ENCODE data around the gene PHACTR2.

PHACTR2 gene

GRCh38 chr6:143699430-143699825 is 21.7 kb downstream of the PHACTR2 start:
- TF ChIP-seq, protein P1, sequence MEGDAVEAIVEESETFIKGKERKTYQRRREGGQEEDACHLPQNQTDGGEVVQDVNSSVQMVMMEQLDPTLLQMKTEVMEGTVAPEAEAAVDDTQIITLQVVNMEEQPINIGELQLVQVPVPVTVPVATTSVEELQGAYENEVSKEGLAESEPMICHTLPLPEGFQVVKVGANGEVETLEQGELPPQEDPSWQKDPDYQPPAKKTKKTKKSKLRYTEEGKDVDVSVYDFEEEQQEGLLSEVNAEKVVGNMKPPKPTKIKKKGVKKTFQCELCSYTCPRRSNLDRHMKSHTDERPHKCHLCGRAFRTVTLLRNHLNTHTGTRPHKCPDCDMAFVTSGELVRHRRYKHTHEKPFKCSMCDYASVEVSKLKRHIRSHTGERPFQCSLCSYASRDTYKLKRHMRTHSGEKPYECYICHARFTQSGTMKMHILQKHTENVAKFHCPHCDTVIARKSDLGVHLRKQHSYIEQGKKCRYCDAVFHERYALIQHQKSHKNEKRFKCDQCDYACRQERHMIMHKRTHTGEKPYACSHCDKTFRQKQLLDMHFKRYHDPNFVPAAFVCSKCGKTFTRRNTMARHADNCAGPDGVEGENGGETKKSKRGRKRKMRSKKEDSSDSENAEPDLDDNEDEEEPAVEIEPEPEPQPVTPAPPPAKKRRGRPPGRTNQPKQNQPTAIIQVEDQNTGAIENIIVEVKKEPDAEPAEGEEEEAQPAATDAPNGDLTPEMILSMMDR (IDR thresholded peaks at IDR 0.05; ENCODE audit: low read depth, low read length, missing control alignments) = no peak
- DNase-seq (ENCODE audit: low read depth) = no peak
- no peak overlapping the region for H3K4me3 ChIP-seq (ENCODE audit: low read depth, low read length)

- TF ChIP-seq, protein P1 (IDR thresholded peaks at IDR 0.05; ENCODE audit: low read depth, low read length, missing control alignments) = no peak
- H3K4me3 ChIP-seq (ENCODE audit: low read depth, low read length) = no peak overlapping the region
- DNase-seq (ENCODE audit: low read depth) = no peak
Observed at GRCh38 chr6:143700684-143701348, 23.1 kb downstream of the PHACTR2 start.

DNA sequence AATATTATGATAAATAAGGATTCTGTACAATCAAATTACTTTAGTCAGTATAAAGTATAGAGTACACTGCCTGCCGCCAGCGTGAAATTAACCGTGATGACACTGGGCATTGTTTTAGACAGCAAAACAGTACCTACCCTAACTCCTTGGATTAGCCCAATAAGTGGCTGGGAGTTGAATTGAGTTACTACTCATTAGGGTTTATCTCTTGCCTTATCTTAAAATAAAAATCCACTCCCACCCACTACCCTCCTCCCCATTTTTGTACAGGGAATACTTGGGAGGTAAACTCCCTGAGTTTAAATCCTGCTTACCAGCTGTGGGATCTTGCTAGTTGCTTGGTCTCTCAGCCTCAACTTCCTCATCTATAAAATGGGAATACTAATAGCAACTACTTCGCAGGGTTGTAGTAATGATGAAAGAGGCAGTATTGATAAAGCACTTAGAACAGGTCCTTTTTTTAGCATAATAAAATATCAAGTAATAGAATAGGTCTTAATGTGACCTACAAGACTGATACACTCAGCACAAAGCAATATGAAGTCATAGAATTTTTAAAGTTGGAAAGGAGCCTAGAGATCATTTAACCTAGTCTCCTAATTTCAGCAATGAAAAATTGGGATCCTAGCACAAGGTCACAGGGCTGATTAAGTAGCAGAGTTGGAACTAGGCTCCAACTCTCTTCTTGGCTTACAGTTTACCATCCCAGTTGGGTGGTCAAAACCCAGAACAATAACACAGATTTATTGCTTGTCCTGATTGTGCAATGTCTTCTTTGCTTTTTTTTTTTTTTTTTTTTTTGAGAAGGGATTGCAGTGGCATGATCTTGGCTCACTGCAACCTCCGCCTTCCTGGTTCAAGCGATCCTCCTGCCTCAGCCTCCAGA is 23.8 kb downstream of the PHACTR2 start:
- TF ChIP-seq, protein P1 (IDR thresholded peaks at IDR 0.05; ENCODE audit: low read depth, low read length, missing control alignments) = no peak
- no peak overlapping the region for H3K4me3 ChIP-seq (ENCODE audit: low read depth, low read length)
- no peak for DNase-seq (ENCODE audit: low read depth)

- H3K4me3 ChIP-seq (ENCODE audit: low read depth, low read length) = no peak overlapping the region
- TF ChIP-seq, protein P1 (IDR thresholded peaks at IDR 0.05; ENCODE audit: low read depth, low read length, missing control alignments) = no peak
- no peak for DNase-seq (ENCODE audit: low read depth)
Observed at GRCh38 chr6:143705569-143705968, 27.8 kb downstream of the PHACTR2 start.

- no peak overlapping the region for H3K4me3 ChIP-seq (ENCODE audit: low read depth, low read length)
- no peak for DNase-seq (ENCODE audit: low read depth)
- TF ChIP-seq, protein P1 (IDR thresholded peaks at IDR 0.05; ENCODE audit: low read depth, low read length, missing control alignments) = no peak
Observed at GRCh38 chr6:143707697-143708096, 29.9 kb downstream of the PHACTR2 start.

DNA sequence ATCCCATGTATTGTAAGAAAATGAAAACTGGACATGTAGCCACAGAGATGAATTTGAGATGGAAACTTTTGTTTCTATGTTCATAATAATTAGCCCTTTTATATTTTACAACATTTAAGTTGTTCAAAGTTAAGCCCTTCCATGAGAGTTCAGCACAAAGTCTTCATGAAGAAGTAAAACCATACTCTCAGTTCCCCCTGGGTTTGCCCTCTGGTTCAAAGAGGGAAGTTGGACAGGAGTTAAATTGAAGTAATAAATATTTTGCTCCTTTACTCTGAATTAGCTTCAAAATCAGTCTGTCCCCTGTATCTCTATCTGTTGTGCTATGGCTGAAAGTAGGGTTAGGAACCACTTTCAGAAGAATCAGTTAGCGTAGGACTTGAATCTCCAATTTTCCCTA is 31.1 kb downstream of the PHACTR2 start:
- H3K4me3 ChIP-seq (ENCODE audit: low read depth, low read length) = no peak overlapping the region
- TF ChIP-seq, protein P1 (IDR thresholded peaks at IDR 0.05; ENCODE audit: low read depth, low read length, missing control alignments) = no peak
- no peak for DNase-seq (ENCODE audit: low read depth)

All from GM12864 (cell line).